Measurements from ENCODE around the gene ZNF552.
A peak's percentile ranks its signal among the peaks of the same experiment; 100 is the strongest.

The ZNF552 gene

DNA sequence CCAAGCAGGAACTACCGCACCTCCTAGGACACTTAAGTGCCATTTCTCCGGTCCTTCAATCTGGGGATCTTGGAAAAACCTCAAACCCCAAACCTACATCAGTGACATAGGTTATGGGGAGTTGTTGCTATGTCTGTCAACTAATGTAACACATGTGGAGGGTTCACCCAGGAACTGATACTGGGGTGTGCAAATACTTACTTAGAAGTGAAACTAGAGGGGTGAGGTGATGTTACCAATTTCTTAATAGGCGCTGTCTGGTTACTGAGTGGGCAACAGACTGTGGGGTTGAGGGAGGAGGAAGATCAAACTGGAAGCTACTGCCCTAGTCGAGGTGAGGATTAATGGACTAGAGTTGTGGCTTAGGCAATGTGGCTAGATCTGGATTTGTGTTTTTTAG is 43.3 kb downstream of the ZNF552 start:
- DNase-seq = no peak

DNA sequence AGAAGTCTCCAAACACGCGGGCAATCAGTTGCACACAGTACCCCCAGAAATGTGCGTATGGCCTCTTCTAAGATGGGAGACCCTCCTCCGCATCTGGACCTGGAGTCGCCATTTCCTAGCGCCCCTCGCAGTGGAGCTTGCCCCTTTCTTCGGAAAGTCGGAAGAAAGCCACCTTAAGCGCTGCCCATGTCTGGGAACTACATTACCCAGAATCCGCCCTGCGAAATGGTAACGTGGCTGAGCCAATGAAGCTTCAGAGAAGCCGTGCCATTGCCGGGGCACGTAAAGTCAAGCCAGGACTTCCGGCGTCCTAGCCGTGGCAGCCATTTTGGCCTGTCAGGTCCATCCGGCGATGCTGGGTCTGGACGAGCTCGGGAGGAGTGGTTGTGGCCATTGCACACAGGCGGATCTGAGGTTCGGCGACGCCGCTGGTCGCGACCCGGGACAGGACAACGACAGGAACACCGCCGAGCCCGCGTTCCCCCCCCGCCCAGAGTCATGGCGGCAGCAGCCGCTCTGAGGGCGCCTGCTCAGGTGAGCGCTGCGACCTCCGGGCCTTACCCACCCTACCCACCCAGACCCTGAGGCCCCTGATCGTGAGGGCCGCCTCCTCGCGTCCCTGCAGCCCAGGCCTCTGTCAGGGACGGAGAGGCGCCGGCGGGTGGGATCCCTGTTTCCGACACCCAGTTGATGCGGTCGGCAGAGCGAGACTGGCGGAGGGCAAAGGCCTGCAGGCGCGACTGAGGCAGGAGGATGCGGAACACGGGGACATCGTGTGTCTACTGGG is 45.2 kb downstream of the ZNF552 start, which contains the start of gene ZNF586:
Gene ZNF586, plus strand, starts transcription at position 332 of the 787 bp plus-strand sequence. Its CDS starts 167 bp downstream, at position 499.
- peak; percentile 55 to 79 (median 65) for DNase-seq

DNA sequence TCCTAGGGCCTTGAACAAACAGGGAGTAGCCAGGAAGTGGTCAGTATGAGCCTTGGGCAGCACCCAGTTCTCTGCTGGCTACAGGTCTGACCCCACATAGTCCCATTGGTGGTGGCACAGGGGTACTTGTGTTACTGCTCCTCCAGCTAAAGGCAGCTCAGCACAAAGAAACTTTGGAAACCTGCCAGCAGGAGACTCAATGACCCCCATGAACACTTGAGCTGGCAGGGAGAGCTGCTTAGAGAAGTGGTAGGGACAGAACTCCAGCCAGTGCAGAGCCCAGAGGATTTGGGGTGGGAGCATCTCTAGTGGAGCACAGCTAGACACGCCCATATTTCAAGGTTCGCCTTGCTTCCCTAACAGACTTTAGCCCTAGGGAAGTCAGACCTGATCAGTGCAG is 55.6 kb downstream of the ZNF552 start:
- DNase-seq = no peak

DNA sequence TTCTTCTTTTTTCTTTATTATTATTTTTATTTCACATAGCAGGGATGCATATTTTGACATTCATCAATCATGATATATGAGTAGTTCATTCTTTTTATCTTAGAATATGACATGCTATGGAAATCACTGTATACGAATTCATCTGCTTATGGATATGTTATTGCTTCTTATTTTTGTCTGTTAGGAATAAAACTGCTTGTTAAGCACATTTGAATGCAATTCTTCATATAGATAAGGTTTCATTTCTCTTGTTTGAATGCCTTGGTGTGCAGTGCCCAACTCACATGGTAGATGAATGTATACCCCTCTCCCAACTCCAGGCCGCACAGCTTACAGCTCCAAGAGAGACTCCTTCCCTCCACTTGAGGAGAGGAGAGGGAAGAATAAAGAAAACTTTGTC is 56.8 kb downstream of the ZNF552 start:
- DNase-seq = no peak
